Panc1 (cell line): ENCODE measurements around the gene ABHD12. TPM values are rescaled to one million over a fixed set of nuclear protein-coding genes. Genes with fewer than 3 reads are reported as not detected.

ENCODE experiments used
- ATAC-seq: fragments of 200-7000 bp; cut with Tn5 transposase; 2 replicates; pipeline ENCODE4 v1.9.1; 2020; ENCODE audit warnings: mild to moderate bottlenecking, moderate library complexity
- BruUV-seq: library from RNA; stranded (reverse); fragments of 400-500 nt; replicated peaks from 2 replicates; lab custom pipeline; 2021; lab: Mats Ljungman, UMichigan
- CTCF ChIA-PET: fragments of 300-600 bp; sonication (Branson Sonifier 250); formaldehyde crosslinking; loops from one replicate; lab custom pipeline; 2022; ENCODE audit warnings: antibody characterized with exemption; lab: Charles Lee
- POLR2A ChIA-PET: fragments of 300-600 bp; sonication (Branson Sonifier 250); formaldehyde crosslinking; loops from one replicate; lab custom pipeline; 2022; ENCODE audit warnings: antibody characterized with exemption; lab: Charles Lee
- DNase-seq: peaks from one replicate; pipeline ENCODE4 v3.0.0-alpha.2; 2010; ENCODE audit warnings: low read depth, low spot score
- H3K27ac ChIP-seq: 2 replicates; pipeline ENCODE4 v1.5.1; 2011; ENCODE audit warnings: mild to moderate bottlenecking, low read length, inconsistent platforms
- H3K27me3 ChIP-seq: fragments of 200-500 bp; sonication (Bioruptor generic); 2 replicates; pipeline ENCODE4 v1.6.0; 2014; ENCODE audit warnings: low read length, inconsistent platforms; ENCODE audit not compliant: control insufficient read depth, insufficient read depth
- H3K36me3 ChIP-seq: fragments of 200-500 bp; sonication (Bioruptor generic); 2 replicates; pipeline ENCODE4 v1.5.1; 2014; ENCODE audit warnings: inconsistent platforms, mild to moderate bottlenecking, low read length, moderate library complexity; ENCODE audit not compliant: control insufficient read depth, insufficient read depth
- H3K4me1 ChIP-seq: 2 replicates; pipeline ENCODE4 v1.5.1; 2011; ENCODE audit warnings: inconsistent platforms, mild to moderate bottlenecking, low read length, moderate library complexity; ENCODE audit not compliant: control insufficient read depth, insufficient read depth
- H3K4me3 ChIP-seq, 2 experiments: 2 replicates each; pipeline ENCODE4 v1.5.1; 2011 to 2012; ENCODE audit warnings: low read depth in 2 of 2, low read length in 2 of 2, mild to moderate bottlenecking in 2 of 2, inconsistent platforms in 1 of 2, moderate library complexity in 1 of 2
- H3K9me3 ChIP-seq: fragments of 200-500 bp; sonication (Bioruptor generic); 2 replicates; pipeline ENCODE4 v1.5.1; 2014; ENCODE audit warnings: low read depth, mild to moderate bottlenecking, inconsistent platforms, low read length, moderate library complexity; ENCODE audit not compliant: control insufficient read depth, insufficient read depth
- CTCF ChIP-seq: fragments of 450-650 bp; IDR thresholded peaks from 2 replicates; pipeline ENCODE4 v1.5.1; 2017; ENCODE audit warnings: mild to moderate bottlenecking
- POLR2AphosphoS5 ChIP-seq: IDR thresholded peaks from 2 replicates; pipeline ENCODE4 v1.6.1; 2012; ENCODE audit warnings: mild to moderate bottlenecking, low read depth, low read length, moderate library complexity
- REST ChIP-seq, 2 experiments: IDR thresholded peaks; 2 replicates each; pipeline ENCODE4 v1.6.1; 2011 to 2012; ENCODE audit warnings: low read depth in 2 of 2, control low read depth in 1 of 2, low read length in 1 of 2, mild to moderate bottlenecking in 1 of 2, moderate library complexity in 1 of 2; ENCODE audit not compliant: insufficient read depth in 1 of 2
- SIN3A ChIP-seq: IDR thresholded peaks from 2 replicates; pipeline ENCODE4 v1.6.1; 2012; ENCODE audit warnings: low read depth, mild to moderate bottlenecking, low read length, moderate library complexity, borderline replicate concordance; ENCODE audit not compliant: insufficient read depth
- TCF7L2 ChIP-seq: IDR thresholded peaks from 2 replicates; pipeline ENCODE4 v1.6.1; 2011; ENCODE audit warnings: mild to moderate bottlenecking, low read depth, low read length, inconsistent platforms
- in situ Hi-C: cut with HindIII; loops from 2 replicates; pipeline ENCODE4 v1.10.0; 2016; ENCODE audit warnings: low sequenced_read_pairs, low pct_unique_long_range_greater_than_20kb
- intact Hi-C: fragments of 100-400 bp; cut with micrococcal nuclease; formaldehyde crosslinking; loops from one replicate; pipeline ENCODE4 v1.10.0; 2022; ENCODE audit not compliant: unreplicated experiment
- total RNA-seq: library from RNA; stranded (reverse); gene quantifications from one replicate; pipeline ENCODE4 v1.2.1, GENCODE V29; 2021; ENCODE audit not compliant: unreplicated experiment

The ABHD12 gene
- total RNA-seq, 1 experiment from 2014 or later, result 90.9 TPM

GRCh38 chr20:25398376-25399036 lies 7.9 kb upstream of the ABHD12 start:
- in situ Hi-C loops (no loop called here), intact Hi-C loops (loop anchor here (2.0 to 5.0 kb wide), 3 partner anchors 62 to 406 kb away; partner anchors contain the start of gene APMAP)
- peaks cover 8% of the 10 kb centered on the region; the same call in 1 of the 2 replicates for H3K9me3 ChIP-seq
- H3K4me3 ChIP-seq, result no peak overlapping the region
- H3K4me1 ChIP-seq, result peaks cover 43% of the 10 kb centered on the region
- ChIA-PET CTCF (interaction anchor here (0.7 to 3.0 kb wide), 8 partner anchors 9 to 103 kb away, joined by 3 to 25 read pairs (median 7); partner anchors contain the start of gene GINS1), POLR2A (interaction anchor here (0.9 to 1.2 kb wide), 2 partner anchors 13 to 62 kb away, joined by 3 to 6 read pairs; no protein-coding TSS in a partner anchor)
- TF ChIP-seq TCF7L2 (no peak), SIN3A (no peak), POLR2AphosphoS5 (no peak; the same call in 1 of the 2 replicates), CTCF (no peak), REST (IDR thresholded peaks at IDR 0.05; ENCODE audit: insufficient read depth in 1 of 2, low read depth in 2 of 2, low read length in 1 of 2) (no peak)
- H3K36me3 ChIP-seq, result no peaks in the 10 kb centered on the region
- ATAC-seq (peak; percentile 78), DNase-seq (no peak)
- H3K27ac ChIP-seq, result peak overlapping the region; percentile 89
- BruUV-seq, result no TSS peak
- H3K27me3 ChIP-seq, result no peaks in the 10 kb centered on the region

GRCh38 chr20:25397821-25398220 lies 7.2 kb upstream of the ABHD12 start:
- TF ChIP-seq SIN3A (no peak), CTCF (no peak), POLR2AphosphoS5 (no peak), REST (IDR thresholded peaks at IDR 0.05; ENCODE audit: insufficient read depth in 1 of 2, low read depth in 2 of 2, low read length in 1 of 2) (no peak), TCF7L2 (no peak)
- no peak for DNase-seq
- ChIA-PET POLR2A (interaction anchor here (1.2 kb wide), 1 partner anchor 62 kb away, joined by 6 read pairs; no protein-coding TSS in a partner anchor), CTCF (interaction anchor here (0.5 to 3.0 kb wide), 7 partner anchors 60 to 180 kb away, joined by 3 to 25 read pairs (median 9); no protein-coding TSS in a partner anchor)
- no peak overlapping the region for H3K4me3 ChIP-seq
- intact Hi-C loops (loop anchor here (2.0 to 5.0 kb wide), 3 partner anchors 61 to 406 kb away; partner anchors contain the start of gene APMAP), in situ Hi-C loops (no loop called here)
- no TSS peak for BruUV-seq
- no peaks in the 10 kb centered on the region for H3K36me3 ChIP-seq
- H3K9me3 ChIP-seq, result peaks cover 4% of the 10 kb centered on the region; the same call in 1 of the 2 replicates
- H3K4me1 ChIP-seq, result peaks cover 45% of the 10 kb centered on the region
- no peaks in the 10 kb centered on the region for H3K27me3 ChIP-seq
- ATAC-seq, result no peak
- peak overlapping the region; percentile 89 for H3K27ac ChIP-seq
